DMS 273 (cell line): Measurements from ENCODE around the gene SCARF2.
"Not testable (repeated sequence)": the region's sequence is repeated elsewhere in the genome, so short reads cannot be mapped to it uniquely, and the experiment has no call there.

Experiments used
- DNase-seq: peaks from one replicate; lab custom pipeline; 2025; ENCODE audit not compliant: unreplicated experiment; lab: John Stamatoyannopoulos, UW

SCARF2 gene

DNA sequence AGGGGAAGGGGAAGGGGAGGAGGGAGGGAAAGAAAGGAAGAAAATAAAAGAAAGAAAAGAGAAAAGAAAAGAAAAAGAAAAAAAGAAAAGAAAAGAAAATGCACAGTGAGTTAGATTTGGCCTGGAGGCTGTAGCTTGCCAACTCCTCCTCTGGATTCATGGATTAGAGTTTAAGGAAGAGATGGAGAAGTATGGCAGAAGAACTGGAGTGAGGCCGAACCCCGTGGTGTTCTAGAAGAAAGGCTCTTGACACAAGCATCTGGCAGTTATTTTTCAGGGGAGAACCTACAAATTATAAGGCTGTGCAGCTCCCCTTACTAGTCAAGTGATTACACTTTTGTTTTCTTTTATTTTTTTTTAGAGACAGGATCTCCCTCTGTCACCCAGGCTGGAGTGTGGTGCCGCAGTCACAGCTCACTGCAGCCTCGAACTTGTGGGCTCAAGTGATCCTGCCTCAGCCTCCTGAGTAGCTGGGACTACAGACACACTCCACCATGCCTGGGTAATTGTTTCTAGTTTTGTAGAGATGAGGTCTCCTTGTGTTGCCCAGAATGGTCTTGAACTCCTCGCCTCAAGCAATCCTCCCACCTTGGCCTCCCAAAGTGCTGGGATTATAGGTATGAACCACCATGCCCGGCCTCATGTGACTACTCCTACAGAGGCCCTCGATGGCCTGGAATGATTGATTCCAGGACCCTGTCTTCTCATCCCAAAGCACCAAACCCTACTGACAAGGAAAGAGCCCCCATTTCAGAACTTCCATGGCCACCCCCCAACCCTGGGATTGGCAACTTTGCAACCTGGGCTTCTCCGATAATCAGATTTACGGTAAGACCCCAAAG is 24.2 kb downstream of the SCARF2 start:
- DNase-seq, result no peak

DNA sequence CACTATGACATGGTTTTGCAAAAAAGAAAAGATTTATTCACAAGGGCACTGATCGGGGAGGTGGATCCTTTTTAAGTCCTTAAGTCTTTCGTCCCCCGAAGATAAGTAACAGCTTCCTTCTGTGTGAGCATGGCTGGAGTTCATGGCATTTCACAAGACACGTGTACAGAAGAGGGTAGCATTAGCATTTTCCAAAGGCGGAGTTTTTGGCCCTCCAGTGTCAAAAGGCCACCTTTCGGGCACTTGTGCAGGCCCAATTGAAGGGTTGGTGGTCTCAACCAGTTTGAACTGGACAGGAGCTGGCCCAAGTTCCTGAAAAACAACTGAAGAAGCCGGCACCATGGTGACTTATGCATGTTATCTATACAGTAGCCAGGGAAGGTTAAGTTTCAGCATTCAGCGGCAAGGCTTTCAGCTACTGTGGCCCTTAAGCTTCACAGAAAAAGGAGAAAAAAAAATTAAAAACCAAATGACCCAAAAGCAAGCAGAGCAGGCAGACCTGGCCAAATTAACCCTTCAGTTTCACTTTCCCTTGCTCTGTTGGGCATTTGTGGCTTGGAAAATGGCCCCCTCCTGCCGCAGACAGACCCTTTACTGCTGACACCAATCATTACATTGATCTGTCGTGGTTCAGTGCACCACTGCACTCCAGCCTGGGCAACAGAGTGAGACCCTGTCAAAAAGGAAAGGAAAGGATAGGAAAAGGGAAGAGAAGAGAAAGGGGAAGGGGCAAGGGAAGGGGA is 25.0 kb downstream of the SCARF2 start:
- no peak for DNase-seq

DNA sequence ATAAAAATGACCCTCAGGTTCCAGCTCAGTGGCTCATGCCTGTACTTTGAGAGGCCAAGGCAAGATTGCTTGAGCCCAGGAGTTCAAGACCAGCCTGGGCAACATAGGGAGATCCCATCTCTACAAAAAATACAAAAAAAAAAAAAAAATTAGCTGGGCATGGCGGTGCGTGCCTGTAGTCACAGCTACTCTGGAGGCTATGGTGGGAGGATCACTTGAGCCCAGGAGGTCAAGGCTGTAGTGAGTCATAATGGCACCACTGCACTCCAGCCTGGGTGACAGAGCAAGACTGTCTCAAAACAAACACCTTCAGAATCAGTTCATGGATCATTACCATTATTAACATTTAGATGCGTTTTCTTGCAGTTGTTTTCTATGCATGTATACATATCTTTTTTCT is 28.2 kb downstream of the SCARF2 start:
- DNase-seq, result not testable (repeated sequence)

DNA sequence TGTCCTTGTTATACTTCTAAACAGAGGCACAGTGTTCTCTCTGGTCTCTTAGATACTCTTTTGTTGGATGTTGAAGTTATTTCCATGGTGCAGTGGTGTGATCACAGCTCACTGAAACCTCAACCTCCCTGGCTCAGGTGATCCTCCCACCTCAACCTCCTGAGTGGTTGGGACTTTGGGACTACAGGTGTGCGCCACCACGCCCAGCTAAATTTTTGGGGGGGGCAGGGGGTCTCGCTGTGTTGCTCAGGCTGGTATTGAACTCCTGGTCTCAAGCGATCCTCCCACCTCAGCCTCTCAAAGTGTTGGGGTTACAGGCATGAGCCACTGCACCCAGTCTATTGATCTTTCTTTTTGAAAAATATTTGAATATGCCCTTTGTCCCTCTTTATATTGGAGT is 28.7 kb downstream of the SCARF2 start:
- no peak for DNase-seq

DNA sequence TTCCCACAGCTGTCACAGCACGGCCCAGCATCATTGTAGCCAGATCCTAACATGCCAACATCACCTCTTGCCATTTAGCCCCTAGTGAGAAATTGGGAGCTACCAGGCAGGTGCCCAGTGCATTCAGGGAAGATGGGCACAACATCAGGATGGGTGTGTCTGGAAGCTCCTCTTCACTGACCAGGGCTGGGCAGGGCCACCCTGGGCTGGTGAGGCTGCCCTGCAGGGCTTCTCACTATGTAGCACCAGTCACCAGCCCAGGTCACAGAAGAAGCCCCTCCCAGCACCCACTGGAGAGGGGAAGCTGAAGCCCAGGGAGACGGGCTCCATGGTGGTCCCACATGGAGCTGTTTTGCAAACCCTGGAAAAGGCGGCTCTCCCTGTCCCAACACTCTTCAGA is 29.8 kb downstream of the SCARF2 start:
- DNase-seq, result no peak

DNA sequence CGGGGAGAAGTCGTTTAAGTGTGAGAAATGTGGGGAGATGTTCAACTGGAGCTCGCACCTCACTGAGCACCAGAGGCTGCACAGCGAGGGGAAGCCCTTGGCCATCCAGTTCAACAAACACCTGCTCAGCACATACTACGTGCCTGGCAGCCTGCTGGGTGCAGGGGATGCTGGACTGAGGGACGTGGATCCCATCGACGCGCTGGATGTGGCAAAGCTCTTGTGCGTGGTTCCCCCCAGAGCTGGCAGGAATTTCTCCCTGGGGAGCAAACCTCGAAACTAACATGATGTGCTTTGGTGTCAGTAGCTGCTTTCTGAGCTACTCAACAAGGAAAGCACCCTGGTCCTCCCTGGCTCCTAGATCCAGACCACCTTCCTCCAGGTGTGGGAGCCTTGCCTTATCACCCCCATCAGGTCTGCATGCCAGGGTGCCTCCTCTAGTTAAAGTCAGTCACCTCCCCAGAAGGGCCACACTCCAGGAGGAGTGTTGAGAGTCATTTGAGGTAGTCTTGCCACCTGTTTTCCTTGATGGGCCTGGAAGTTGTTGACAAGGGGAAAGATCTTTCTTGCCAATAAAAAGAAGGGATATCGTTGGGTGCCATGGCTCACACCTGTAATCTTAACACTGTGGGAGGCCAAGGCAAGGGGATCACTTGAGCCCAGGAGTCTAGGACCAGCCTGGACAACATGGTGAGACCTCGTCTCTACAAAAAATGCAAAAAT is 30.8 kb downstream of the SCARF2 start:
- no peak for DNase-seq

DNA sequence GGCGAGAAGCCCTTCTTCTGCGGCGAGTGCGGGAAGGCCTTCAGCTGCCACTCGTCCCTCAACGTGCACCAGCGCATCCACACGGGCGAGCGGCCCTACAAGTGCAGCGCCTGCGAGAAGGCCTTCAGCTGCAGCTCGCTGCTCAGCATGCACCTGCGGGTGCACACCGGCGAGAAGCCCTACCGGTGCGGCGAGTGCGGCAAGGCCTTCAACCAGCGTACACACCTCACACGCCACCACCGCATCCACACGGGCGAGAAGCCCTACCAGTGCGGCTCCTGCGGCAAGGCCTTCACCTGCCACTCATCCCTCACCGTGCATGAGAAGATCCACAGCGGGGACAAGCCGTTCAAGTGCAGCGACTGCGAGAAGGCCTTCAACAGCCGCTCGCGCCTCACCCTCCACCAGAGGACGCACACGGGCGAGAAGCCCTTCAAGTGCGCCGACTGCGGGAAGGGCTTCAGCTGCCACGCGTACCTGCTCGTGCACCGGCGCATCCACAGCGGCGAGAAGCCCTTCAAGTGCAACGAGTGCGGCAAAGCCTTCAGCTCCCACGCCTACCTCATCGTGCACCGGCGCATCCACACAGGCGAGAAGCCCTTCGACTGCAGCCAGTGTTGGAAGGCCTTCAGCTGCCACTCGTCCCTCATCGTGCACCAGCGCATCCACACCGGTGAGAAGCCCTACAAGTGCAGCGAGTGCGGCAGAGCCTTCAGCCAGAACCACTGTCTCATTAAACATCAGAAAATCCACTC is 31.5 kb downstream of the SCARF2 start:
- no peak for DNase-seq

DNA sequence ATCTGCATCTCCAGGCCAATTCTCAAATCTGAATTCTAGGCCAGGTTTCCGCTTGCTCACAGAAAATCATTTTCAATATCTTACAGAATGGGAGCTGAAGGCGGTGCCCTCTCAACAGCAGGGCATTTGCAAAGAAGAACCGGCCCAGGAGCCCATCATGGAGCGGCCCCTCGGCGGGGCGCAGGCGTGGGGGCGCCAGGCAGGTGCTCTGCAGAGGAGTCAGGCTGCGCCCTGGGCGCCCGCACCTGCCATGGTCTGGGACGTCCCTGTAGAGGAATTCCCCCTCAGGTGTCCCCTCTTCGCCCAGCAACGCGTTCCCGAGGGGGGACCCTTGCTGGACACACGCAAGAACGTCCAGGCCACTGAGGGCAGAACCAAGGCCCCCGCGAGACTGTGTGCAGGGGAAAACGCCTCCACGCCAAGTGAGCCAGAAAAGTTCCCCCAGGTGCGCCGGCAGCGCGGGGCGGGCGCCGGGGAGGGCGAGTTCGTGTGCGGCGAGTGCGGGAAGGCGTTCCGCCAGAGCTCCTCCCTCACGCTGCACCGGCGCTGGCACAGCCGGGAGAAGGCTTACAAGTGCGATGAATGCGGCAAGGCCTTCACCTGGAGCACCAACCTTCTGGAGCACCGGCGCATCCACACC is 32.2 kb downstream of the SCARF2 start:
- no peak for DNase-seq

DNA sequence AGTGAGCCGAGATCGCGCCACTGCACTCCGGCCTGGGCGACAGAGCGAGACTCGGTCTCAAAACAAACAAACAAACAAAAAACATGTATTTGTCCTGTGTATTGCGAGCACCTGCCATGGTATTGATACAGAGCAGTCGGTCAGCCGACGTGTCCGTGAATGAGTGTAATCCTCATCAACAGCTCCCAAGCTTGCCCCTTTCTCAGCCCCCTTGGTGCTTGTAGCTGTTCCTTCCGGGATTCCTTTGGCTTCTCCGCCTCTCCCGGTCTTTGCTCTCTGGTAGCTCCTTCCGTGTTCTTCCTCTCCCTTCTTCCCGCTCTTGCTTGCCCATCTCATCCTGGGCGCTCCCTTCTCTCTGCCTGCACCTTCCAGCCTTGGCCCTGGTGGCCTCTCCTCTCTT is 32.7 kb downstream of the SCARF2 start:
- DNase-seq, result no peak

DNA sequence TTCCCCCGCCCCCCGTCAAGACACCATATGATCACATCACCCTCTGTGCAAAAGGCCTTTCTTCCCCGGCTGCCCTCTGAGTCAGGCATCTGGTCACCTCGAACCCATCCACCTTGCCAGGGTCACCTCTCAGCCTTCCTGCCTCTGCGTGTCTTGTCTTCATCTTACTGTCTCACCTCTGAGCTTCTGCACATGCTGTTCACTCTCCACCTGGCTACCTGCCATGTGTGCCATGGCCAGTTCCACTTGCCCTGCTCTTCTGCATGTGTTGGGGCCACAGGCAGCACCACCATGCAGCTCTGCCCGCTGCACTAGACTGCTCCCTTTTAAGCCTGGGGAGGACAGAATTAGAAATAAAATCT is 33.9 kb downstream of the SCARF2 start:
- no peak for DNase-seq

DNA sequence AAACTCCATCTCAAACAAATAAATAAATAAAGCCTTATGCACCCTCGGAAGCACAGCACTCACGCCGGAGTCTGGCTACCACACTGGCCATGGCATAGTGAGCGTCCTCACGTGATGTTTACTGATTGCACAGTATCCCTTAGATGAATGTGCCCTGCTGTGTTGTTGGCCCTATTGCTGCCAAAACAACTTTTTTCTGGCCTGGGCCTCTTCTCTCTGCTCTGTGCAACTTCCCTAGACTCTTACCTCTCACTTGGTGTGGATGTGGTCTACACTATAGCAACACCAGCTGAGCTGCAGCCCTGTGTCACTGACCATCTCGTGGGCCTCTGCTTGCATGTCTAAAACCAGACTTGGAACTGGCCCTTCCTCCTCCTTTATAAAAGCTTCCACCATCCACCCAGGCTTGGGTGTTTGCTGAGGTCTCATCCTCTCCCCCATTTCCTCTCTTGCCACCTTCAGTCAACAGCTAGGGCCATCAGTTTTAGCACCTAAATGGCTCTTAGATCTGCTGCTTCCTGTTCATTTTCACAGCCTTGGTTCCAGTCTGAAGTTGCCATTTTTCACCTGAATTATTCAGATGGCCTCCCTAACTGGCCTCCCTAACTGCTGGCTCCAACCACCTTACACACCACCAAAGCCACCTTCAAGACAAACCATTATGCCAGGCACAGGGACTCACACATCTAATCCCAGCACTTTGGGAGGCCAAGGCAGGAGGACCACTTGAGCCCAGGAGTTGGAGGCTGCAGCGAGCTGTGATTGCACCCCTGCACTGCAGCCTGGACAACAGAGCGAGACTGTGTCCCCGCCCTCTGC is 34.5 kb downstream of the SCARF2 start:
- DNase-seq, result no peak

DNA sequence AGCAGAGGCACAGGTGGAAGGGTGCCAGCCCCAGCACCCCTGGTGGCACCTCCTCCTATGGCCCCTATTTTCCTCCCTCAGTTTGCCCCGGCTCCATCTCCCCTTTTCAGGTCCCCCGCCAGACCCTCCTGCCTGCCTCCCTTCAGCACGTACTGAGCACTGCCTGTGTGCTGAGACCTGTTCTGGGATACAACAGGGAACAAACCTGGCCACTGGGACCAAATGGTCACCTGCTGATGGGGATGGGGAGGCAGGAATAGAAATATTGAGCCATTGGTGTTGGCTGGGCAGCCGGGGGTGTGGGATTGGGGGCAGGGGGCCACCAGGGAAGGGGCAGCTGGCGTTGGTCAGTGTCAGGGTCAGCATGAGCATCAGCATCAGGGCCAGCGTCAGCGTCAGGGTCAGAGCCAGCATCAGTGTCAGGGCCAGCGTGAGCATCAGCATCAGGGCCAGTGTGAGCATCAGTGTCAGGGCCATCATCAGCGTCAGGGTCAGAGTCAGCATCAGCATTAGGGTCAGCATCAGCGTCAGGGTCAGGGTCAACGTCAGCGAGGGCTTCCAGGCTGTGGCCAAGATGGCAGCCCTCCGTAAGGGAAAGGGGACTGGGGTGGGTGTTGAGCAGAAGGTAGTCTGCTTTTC is 36.1 kb downstream of the SCARF2 start:
- no peak for DNase-seq

DNA sequence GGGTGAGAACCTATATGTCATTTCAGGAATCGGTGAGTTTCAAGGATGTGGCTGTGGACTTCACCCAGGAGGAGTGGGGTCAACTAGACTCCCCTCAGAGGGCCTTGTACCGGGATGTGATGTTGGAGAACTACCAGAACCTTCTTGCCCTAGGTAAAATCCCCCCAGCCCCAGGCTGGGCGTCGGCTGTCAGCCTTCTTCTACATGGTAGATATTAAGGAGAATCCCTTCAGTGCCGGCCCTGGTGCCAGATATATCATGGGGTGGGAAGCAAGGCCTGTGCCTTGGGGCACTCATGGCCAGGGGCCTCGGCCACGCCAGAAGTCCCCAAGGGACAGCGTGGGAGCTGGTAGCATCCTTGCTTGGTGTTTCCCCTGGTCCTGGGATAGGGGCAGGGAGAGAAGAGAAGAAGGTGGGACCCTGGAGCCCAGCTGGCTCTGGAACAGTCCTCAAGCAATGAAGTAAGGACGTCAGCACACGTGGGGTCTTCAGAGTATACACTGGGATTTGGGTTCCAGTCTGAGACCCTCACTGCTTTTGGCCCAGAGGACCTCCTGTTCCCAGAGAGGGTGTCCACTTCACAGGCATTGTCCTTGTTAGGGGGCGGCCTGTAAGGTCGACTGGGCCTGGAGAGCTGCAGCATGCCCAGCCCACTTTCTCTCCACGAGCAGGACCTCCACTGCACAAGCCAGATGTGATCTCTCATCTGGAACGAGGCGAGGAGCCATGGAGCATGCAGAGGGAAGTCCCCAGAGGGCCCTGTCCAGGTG is 36.8 kb downstream of the SCARF2 start:
- no peak for DNase-seq

DNA sequence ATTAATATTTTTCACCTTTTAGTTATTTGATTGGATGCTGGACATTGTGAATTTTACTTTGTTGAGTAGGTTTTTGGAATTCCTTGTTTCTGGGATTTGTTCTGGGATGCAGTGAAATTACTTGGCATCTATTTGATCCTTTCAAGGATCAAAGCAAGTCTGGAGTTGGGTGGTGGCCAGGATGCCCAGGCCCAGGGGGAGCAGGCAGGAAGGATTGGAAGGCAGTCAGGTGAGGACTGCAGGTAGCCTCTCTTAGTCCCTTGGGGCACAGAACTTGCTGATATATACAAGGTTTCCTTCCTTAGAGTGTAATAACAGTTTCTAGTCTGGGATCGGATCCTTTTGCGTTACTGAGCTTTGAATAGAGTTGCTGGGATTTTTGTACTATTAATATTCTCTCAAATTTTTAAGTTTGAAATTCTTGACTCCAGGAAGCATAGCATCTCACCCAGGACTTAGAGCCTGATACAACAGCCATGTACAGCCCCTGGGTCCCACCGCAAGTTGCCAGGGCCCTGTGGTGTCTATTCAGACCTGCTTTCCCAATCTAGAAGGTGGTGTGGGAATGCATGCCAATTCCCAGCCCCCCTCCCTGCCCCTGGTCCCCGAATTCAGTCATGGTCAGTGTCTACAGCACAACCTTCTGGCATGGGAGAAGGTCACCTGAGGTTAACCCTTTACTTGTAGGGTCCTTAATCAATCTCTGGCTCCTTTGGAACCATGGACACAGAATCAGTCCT is 37.6 kb downstream of the SCARF2 start:
- DNase-seq, result no peak

DNA sequence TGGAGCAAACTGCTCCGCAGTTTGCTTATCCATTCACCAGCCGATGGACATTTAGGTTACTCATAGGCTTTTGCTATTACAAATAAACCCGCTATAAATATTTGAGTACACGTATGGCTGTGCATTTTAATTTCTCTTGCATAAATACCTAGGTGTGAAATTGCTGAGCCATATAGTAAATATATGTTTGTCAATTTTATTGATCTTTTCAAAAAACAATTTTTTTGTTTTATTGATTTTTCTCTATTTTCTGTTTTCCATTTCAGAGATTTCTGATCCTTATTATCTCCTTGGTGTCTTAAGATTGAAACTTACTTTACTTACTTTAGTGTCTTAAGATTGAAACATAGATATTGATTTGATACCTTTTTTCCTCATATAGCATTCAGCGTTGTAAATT is 39.2 kb downstream of the SCARF2 start:
- DNase-seq, result no peak

DNA sequence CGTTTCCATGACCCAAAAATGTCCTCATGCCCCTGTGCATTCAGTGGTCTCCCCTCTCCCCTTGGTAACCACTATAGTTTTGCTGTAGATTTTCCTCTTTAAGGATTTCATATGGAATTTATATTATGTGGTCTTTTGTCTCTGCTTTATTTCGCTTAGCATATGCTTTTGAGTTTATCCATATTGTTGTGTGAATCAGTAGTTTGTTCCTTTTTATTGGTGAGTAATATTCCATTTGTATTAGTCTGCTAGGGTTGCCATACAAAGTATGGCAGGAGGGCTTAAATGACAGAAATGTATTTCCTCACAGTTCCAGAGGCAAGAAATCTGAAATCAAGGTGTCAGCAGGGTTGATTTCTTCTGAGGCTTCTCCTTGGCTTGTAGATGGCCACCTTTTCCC is 40.1 kb downstream of the SCARF2 start:
- no peak for DNase-seq

DNA sequence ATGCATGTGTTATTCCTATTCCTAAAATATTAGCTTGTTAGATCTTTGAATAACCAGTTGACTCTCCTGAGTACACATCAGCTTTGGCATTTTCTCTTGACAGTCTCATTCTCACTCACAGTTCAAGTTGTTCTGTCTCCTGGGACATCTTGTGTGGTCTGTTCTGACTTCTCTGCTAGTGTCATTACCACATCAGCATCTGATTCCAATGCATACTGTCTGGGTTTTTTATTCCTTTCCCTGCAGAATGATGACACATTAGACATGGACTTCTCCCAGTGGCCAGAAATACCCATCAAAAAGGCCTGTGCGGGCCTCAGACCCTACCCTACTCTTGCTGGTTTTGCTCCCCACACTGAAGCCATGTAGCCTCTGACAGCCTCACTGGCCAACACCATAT is 41.0 kb downstream of the SCARF2 start:
- no peak for DNase-seq

DNA sequence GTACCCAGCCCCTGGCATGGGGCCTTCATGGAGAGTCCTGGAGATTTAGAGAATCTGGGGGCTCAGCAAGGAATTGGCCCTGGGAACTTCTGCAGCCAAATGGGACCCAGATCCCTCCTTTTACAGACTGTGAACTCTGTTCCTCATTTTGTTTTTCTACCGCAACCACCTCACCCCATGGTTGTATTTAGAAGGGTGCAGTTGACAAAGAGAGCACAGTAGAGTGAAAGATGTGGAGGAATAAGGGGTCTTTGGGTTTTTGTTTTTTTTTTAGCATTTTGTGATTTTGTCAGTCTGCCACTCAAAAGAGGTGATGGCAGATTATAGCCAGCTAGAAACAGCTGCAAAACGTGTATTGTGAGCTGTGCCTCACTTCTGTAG is 41.7 kb downstream of the SCARF2 start:
- DNase-seq, result no peak
